Vagina (tissue), 2 donors: Measurements from ENCODE around the gene LEMD2.

Experiments used
- POLR2A ChIP-seq, 2 donors: fragments of 450-650 bp; IDR thresholded peaks; one replicate each; pipeline ENCODE4 v1.6.1; 2017; ENCODE audit warnings: antibody characterized with exemption in 2 of 2, mild to moderate bottlenecking in 2 of 2, moderate library complexity in 2 of 2
- POLR2AphosphoS5 ChIP-seq, 2 donors: sonication (generic); formaldehyde crosslinking; IDR thresholded peaks; one replicate each; pipeline ENCODE4 v1.9.0; 2017; ENCODE audit warnings: antibody characterized with exemption in 2 of 2, mild to moderate bottlenecking in 2 of 2, low read depth in 1 of 2; ENCODE audit not compliant: insufficient read depth in 1 of 2
- TF ChIP-seq, protein P1 (sequence below), 3 experiments: fragments of 450-650 bp in 2 of 3; fragments of 200-600 bp in 1 of 3; sonication (generic) in 1 of 3; IDR thresholded peaks; one replicate each; pipeline ENCODE4 v1.5.1; 2017 to 2019; ENCODE audit warnings: antibody characterized with exemption in 3 of 3, mild to moderate bottlenecking in 2 of 3, moderate library complexity in 2 of 3

DNA sequence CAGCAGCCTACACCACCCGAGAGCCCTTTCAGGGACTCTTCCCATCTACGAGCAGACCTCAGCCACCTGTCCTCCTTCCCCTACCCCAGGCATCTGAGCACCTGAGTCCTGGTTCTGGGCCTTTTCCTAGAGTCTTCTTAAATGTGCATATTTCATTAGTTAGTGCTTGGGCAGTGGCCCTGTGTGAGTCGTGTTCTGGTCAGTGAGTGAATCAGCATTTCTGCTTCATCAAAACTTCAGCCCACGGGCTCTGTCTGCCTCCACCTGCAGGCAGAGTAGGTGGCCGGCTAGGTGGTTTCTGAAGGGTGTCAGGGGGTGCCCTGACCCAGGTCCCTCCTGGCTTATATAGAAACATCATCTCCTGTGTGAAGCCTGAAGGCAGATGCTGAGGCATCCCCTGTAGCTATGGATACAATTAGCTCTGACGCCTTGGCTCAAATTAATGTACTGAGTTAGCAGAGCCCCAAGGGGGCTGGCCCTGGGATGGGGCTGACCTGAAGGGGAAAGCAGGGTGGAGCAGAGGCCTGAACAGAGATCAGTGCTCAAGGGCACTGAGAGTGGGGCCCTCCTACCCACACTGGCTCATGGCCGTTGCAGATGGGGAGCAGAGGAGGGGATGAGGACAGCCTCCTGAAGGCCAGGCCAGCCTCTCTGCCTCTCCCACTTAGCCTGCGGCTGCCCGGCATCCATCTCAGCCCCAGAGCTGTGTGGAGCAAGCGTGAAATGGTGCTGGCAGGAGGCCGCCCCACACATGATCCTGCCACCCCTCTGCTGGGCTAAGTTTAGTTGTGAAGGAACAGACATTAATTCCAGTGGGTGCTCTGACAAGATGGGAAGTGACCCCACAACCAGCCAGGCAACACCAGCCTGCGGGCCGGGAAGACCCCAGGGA, 55.9 kb downstream of the LEMD2 start:
- TF ChIP-seq POLR2A (IDR thresholded peaks at IDR 0.05) (no peak), POLR2AphosphoS5 (IDR thresholded peaks at IDR 0.05; ENCODE audit: insufficient read depth in 1 of 2, low read depth in 1 of 2) (no peak)
- TF ChIP-seq, protein P1, sequence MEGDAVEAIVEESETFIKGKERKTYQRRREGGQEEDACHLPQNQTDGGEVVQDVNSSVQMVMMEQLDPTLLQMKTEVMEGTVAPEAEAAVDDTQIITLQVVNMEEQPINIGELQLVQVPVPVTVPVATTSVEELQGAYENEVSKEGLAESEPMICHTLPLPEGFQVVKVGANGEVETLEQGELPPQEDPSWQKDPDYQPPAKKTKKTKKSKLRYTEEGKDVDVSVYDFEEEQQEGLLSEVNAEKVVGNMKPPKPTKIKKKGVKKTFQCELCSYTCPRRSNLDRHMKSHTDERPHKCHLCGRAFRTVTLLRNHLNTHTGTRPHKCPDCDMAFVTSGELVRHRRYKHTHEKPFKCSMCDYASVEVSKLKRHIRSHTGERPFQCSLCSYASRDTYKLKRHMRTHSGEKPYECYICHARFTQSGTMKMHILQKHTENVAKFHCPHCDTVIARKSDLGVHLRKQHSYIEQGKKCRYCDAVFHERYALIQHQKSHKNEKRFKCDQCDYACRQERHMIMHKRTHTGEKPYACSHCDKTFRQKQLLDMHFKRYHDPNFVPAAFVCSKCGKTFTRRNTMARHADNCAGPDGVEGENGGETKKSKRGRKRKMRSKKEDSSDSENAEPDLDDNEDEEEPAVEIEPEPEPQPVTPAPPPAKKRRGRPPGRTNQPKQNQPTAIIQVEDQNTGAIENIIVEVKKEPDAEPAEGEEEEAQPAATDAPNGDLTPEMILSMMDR (IDR thresholded peaks at IDR 0.05), result no peak
